HCEC 1CT (cell line): ENCODE results near the gene CFC1B.
"Not testable (repeated sequence)": the region's sequence is repeated elsewhere in the genome, so short reads cannot be mapped to it uniquely, and the experiment has no call there.

Experiments
- DNase-seq: peaks from one replicate; pipeline ENCODE4 v3.0.0-alpha.2; 2017

The CFC1B gene

GRCh38 chr2:130571929-130572328 lies 50.9 kb downstream of the CFC1B start:
- not testable (repeated sequence) for DNase-seq

GRCh38 chr2:130574230-130574629 lies 53.2 kb downstream of the CFC1B start:
- DNase-seq, result not testable (repeated sequence)

GRCh38 chr2:130576209-130576784 lies 55.3 kb downstream of the CFC1B start:
- DNase-seq, result not testable (repeated sequence)

- not testable (repeated sequence) for DNase-seq
Observed at GRCh38 chr2:130577559-130577958, 56.5 kb downstream of the CFC1B start.
